HCT116 (cell line): ENCODE results near the gene TWF2. TPM values are rescaled to one million over a fixed set of nuclear protein-coding genes. Genes with fewer than 3 reads are reported as not detected.

Experiments used
- ATAC-seq: fragments of 200-7000 bp; cut with Tn5 transposase; 2 replicates; pipeline ENCODE4 v1.9.1; 2020; ENCODE audit warnings: mild to moderate bottlenecking, moderate library complexity
- BruUV-seq: library from RNA; stranded (reverse); fragments of 400-500 nt; replicated peaks from 2 replicates; lab custom pipeline; 2021; lab: Mats Ljungman, UMichigan
- CTCF ChIA-PET: fragments of 300-600 bp; sonication (Branson Sonifier 250); formaldehyde crosslinking; loops from one replicate; lab custom pipeline; 2021; ENCODE audit warnings: antibody characterized with exemption; lab: Charles Lee
- POLR2A ChIA-PET: fragments of 300-600, 350-600 bp; sonication (Branson Sonifier 250); formaldehyde crosslinking; loops from one replicate; lab custom pipeline; 2021; ENCODE audit warnings: antibody characterized with exemption; lab: Charles Lee
- RAD21 ChIA-PET, 2 experiments: fragments of 300-600 bp; sonication (Branson Sonifier 250); formaldehyde crosslinking; loops; one replicate each; lab custom pipeline; 2023; ENCODE audit warnings: low total read pairs in 2 of 2; ENCODE audit not compliant: uncharacterized antibody in 2 of 2, unreplicated experiment in 2 of 2, low non-redundant PET in 1 of 2; lab: Charles Lee
- DNase-seq: peaks from one replicate; pipeline ENCODE4 v3.0.0-alpha.2; 2010; ENCODE audit warnings: low read depth, low spot score
- H2AFZ ChIP-seq: fragments of 200-600 bp; shearing (Covaris generic), sonication (generic); 2 replicates; pipeline ENCODE4 v1.6.1; 2017; ENCODE audit warnings: low read depth, mixed run types, mixed read lengths, antibody characterized with exemption, low read length; ENCODE audit not compliant: poor library complexity, severe bottlenecking
- H3K27ac ChIP-seq: 2 replicates; pipeline ENCODE4 v1.5.1; 2012; ENCODE audit warnings: low read depth, low read length
- H3K27me3 ChIP-seq: fragments of 200-600 bp; sonication (generic); 2 replicates; pipeline ENCODE4 v1.6.1; 2016; ENCODE audit warnings: mixed run types, low read length, mixed read lengths; ENCODE audit not compliant: insufficient read depth
- H3K36me3 ChIP-seq, 2 experiments: fragments of 200-500 bp in 1 of 2; fragments of 200-600 bp in 1 of 2; sonication (Bioruptor generic) in 1 of 2; sonication (generic) in 1 of 2; 2 replicates each; pipeline versions ENCODE4 v1.5.1 to v1.6.1; 2014 to 2016; ENCODE audit warnings: low read length in 2 of 2, inconsistent platforms in 1 of 2, mixed read lengths in 1 of 2, mixed run types in 1 of 2; ENCODE audit not compliant: insufficient read depth in 2 of 2, control insufficient read depth in 1 of 2
- H3K4me1 ChIP-seq, 2 experiments: fragments of 200-600 bp in 1 of 2; sonication (generic) in 1 of 2; 2 replicates each; pipeline versions ENCODE4 v1.5.1 to v1.6.1; 2012 to 2017; ENCODE audit warnings: low read length in 2 of 2, inconsistent platforms in 1 of 2, mild to moderate bottlenecking in 1 of 2, mixed read lengths in 1 of 2, mixed run types in 1 of 2, moderate library complexity in 1 of 2; ENCODE audit not compliant: insufficient read depth in 2 of 2, control insufficient read depth in 1 of 2
- H3K4me2 ChIP-seq: fragments of 200-600 bp; sonication (generic); 2 replicates; pipeline ENCODE4 v1.6.1; 2017; ENCODE audit warnings: mixed run types, low read length, mixed read lengths
- H3K4me3 ChIP-seq, 2 experiments: fragments of 200-600 bp in 1 of 2; sonication (generic) in 1 of 2; replicated peaks in 1 of 2; 2 replicates each; pipeline ENCODE4 v1.5.1; 2011 to 2016; ENCODE audit warnings: low read length in 2 of 2, control low read depth in 1 of 2, low read depth in 1 of 2, mild to moderate bottlenecking in 1 of 2, mixed read lengths in 1 of 2, mixed run types in 1 of 2
- H3K79me2 ChIP-seq: fragments of 200-600 bp; sonication (generic); 2 replicates; pipeline ENCODE4 v1.6.1; 2017; ENCODE audit warnings: mild to moderate bottlenecking, mixed run types, low read length, moderate library complexity, mixed read lengths; ENCODE audit not compliant: insufficient read depth
- H3K9ac ChIP-seq: fragments of 200-600 bp; sonication (generic); 2 replicates; pipeline ENCODE4 v1.6.1; 2016; ENCODE audit warnings: low read length, mixed read lengths
- H3K9me2 ChIP-seq: fragments of 200-600 bp; sonication (generic), shearing (Covaris generic); 2 replicates; pipeline ENCODE4 v1.6.1; 2017; ENCODE audit warnings: mixed run types, mild to moderate bottlenecking, moderate library complexity; ENCODE audit not compliant: insufficient read depth
- H3K9me3 ChIP-seq, 2 experiments: fragments of 200-500 bp in 1 of 2; fragments of 200-600 bp in 1 of 2; sonication (Bioruptor generic) in 1 of 2; sonication (generic) in 1 of 2; 2 replicates each; pipeline ENCODE4 v1.6.1; 2014 to 2017; ENCODE audit warnings: low read length in 2 of 2, mixed read lengths in 2 of 2, inconsistent platforms in 1 of 2, low read depth in 1 of 2, mild to moderate bottlenecking in 1 of 2, mixed run types in 1 of 2, moderate library complexity in 1 of 2; ENCODE audit not compliant: control insufficient read depth in 1 of 2, insufficient read depth in 1 of 2
- H4K20me1 ChIP-seq: fragments of 200-600 bp; sonication (generic), shearing (Covaris generic); 2 replicates; pipeline ENCODE4 v1.6.1; 2017; ENCODE audit warnings: mixed run types, mild to moderate bottlenecking, moderate library complexity; ENCODE audit not compliant: insufficient read depth
- ATF3 ChIP-seq: IDR thresholded peaks from 2 replicates; pipeline ENCODE4 v1.6.1; 2012
- CBX3 ChIP-seq: IDR thresholded peaks from 2 replicates; pipeline ENCODE4 v1.6.1; 2012; ENCODE audit warnings: low read depth
- CEBPB ChIP-seq: IDR thresholded peaks from 2 replicates; pipeline ENCODE4 v1.6.1; 2012; ENCODE audit warnings: low read depth
- CTCF ChIP-seq, 3 experiments: fragments of 200-600 bp in 1 of 3; sonication (generic) in 1 of 3; IDR thresholded peaks in 2 of 3; conservative IDR thresholded peaks in 1 of 3; 2 replicates each; pipeline ENCODE4 v1.5.1; 2012 to 2017; ENCODE audit warnings: low read depth in 2 of 3, low read length in 2 of 3, antibody characterized with exemption in 1 of 3, borderline replicate concordance in 1 of 3, control low read depth in 1 of 3, mild to moderate bottlenecking in 1 of 3, mixed read lengths in 1 of 3, mixed run types in 1 of 3, moderate library complexity in 1 of 3; ENCODE audit not compliant: insufficient read depth in 1 of 3
- EGR1 ChIP-seq: IDR thresholded peaks from 2 replicates; pipeline ENCODE4 v1.6.1; 2012; ENCODE audit warnings: low read depth
- ELF1 ChIP-seq: IDR thresholded peaks from 2 replicates; pipeline ENCODE4 v1.6.1; 2012; ENCODE audit warnings: low read depth, borderline replicate concordance
- EZH2 ChIP-seq: fragments of 200-600 bp; sonication (generic); IDR thresholded peaks from 2 replicates; pipeline ENCODE4 v1.6.1; 2017; ENCODE audit warnings: antibody characterized with exemption, mixed run types
- EZH2phosphoT487 ChIP-seq: fragments of 200-600 bp; IDR thresholded peaks from 2 replicates; pipeline ENCODE4 v1.6.1; 2018; ENCODE audit warnings: antibody characterized with exemption, borderline replicate concordance
- MAX ChIP-seq: IDR thresholded peaks from 2 replicates; pipeline ENCODE4 v1.6.1; 2012
- POLR2A ChIP-seq: IDR thresholded peaks from 2 replicates; pipeline ENCODE4 v1.7.0; 2011; ENCODE audit warnings: borderline replicate concordance; ENCODE audit not compliant: insufficient read depth, insufficient read length; ENCODE audit errors: extremely low read depth
- POLR2AphosphoS5 ChIP-seq: IDR thresholded peaks from 2 replicates; pipeline ENCODE4 v1.6.1; 2011; ENCODE audit warnings: mild to moderate bottlenecking, low read depth, low read length, moderate library complexity
- RAD21 ChIP-seq: IDR thresholded peaks from 2 replicates; pipeline ENCODE4 v1.6.1; 2012; ENCODE audit warnings: low read depth, mild to moderate bottlenecking
- SIN3A ChIP-seq: IDR thresholded peaks from 2 replicates; pipeline ENCODE4 v1.6.1; 2012; ENCODE audit warnings: low read depth
- SP1 ChIP-seq: IDR thresholded peaks from 2 replicates; pipeline ENCODE4 v1.6.1; 2012; ENCODE audit warnings: low read depth
- TCF7L2 ChIP-seq: IDR thresholded peaks from 2 replicates; pipeline ENCODE4 v1.7.0; 2011; ENCODE audit warnings: borderline replicate concordance, inconsistent platforms; ENCODE audit not compliant: insufficient read depth, insufficient read length; ENCODE audit errors: extremely low read depth
- YY1 ChIP-seq: IDR thresholded peaks from 2 replicates; pipeline ENCODE4 v1.6.1; 2011; ENCODE audit warnings: low read length, low read depth, moderate library complexity, mild to moderate bottlenecking; ENCODE audit not compliant: insufficient replicate concordance; ENCODE audit errors: extremely low read depth
- ZFX ChIP-seq: fragments of 450-650 bp; IDR thresholded peaks from 2 replicates; pipeline ENCODE4 v1.6.1; 2017
- intact Hi-C: fragments of 100-400 bp; cut with micrococcal nuclease; formaldehyde crosslinking; loops from 2 replicates; pipeline ENCODE4 v1.10.0; 2022
- total RNA-seq: library from RNA; stranded (reverse); gene quantifications from one replicate; pipeline ENCODE4 v1.2.1, GENCODE V29; 2021; ENCODE audit not compliant: unreplicated experiment

The TWF2 gene
- total RNA-seq, 1 experiment from 2014 or later: 100 TPM

- BruUV-seq: no TSS peak
- no peaks in the 10 kb centered on the region for H3K9me2 ChIP-seq
- H3K4me2 ChIP-seq: peak overlapping the region; percentile 80
- intact Hi-C loops: no loop called here
- no peak overlapping the region for H2AFZ ChIP-seq
- RAD21 ChIA-PET: no interaction called here
- peak overlapping the region; percentile 98 for H3K9ac ChIP-seq
- H3K4me1 ChIP-seq: peaks cover 15 to 53% of the 10 kb centered on the region in 2 experiments; a peak in 3 of 4 replicates
- H3K27ac ChIP-seq: peak overlapping the region; percentile 93
- peaks cover 0 to 5% of the 10 kb centered on the region in 2 experiments; a peak in 1 of 4 replicates for H3K36me3 ChIP-seq
- peaks cover 36% of the 10 kb centered on the region for H3K79me2 ChIP-seq
- POLR2A ChIA-PET: interaction anchor here (0.7 to 3.0 kb wide), 6 partner anchors 8 to 1159 kb away, joined by 3 to 18 read pairs (median 8); partner anchors contain the start of genes GLYCTK and TWF2
- peaks cover 6% of the 10 kb centered on the region; the same call in 1 of the 2 replicates for H4K20me1 ChIP-seq
- ATAC-seq (no peak), DNase-seq (no peak)
- TF ChIP-seq EZH2phosphoT487 (no peak), EZH2 (no peak), CEBPB (no peak), ATF3 (no peak), SIN3A (no peak), ELF1 (no peak)
- no peaks in the 10 kb centered on the region for H3K9me3 ChIP-seq
- no peaks in the 10 kb centered on the region for H3K27me3 ChIP-seq
- CTCF ChIA-PET: interaction anchor here (1.1 to 1.7 kb wide), 4 partner anchors 17 to 52 kb away, joined by 3 to 7 read pairs (median 4); no protein-coding TSS in a partner anchor
- H3K4me3 ChIP-seq: peak overlapping the region; percentile 94 to 99
Measured at GRCh38 chr3:52279596-52279995, 40.6 kb upstream of the TWF2 start.

DNA sequence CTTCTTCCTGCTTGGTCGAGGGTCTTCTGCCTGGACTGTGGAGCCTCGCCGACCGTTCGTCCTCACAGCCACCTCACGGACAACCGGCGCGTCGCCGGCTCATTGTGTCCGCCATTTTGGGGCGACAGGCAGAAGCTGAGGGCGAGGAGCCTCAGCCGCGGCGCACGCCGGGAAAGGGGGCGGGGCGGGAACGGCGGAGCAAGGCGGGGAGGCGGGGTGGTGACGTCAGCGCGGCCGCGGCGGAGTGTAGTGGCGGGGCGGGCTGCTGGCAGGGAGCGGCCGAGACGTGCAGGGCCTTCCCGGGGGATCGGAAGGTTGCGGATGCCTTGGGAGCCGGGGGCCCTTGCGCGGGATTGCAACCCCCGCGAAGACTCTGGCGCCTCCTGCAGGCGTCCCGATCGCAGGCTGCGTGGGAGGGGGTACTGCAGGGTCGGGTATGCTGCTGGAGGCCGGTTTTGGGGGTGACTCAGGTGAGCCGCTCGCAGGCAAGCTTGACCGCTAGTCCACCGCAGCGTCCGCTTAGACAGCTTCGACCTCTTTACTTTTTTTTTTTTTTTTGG is 39.6 kb upstream of the TWF2 start, which contains the start of gene WDR82:
Gene WDR82 (minus strand): TSS at position 140 of the 560 bp plus-strand sequence. CDS start 288 bp downstream, outside the sequence.
- RAD21 ChIA-PET: no interaction called here
- Histone ChIP-seq H3K4me2 (peak within 1 kb of the TSS; percentile 80), H3K9ac (peak within 1 kb of the TSS; percentile 98), H3K4me1 (peaks cover 15 to 53% of the 10 kb centered on the region in 2 experiments; a peak in 3 of 4 replicates), H4K20me1 (peaks cover 9% of the 10 kb centered on the region; the same call in 1 of the 2 replicates), H2AFZ (no peak within 1 kb of the TSS), H3K27ac (peak within 1 kb of the TSS; percentile 93), H3K4me3 (peak within 1 kb of the TSS; percentile 94 to 99), H3K9me2 (no peaks in the 10 kb centered on the region), H3K36me3 (peaks cover 0 to 12% of the 10 kb centered on the region in 2 experiments; a peak in 2 of 4 replicates), H3K27me3 (no peaks in the 10 kb centered on the region), H3K9me3 (no peaks in the 10 kb centered on the region), H3K79me2 (peaks cover 46% of the 10 kb centered on the region)
- intact Hi-C loops: no loop called here
- TF ChIP-seq POLR2AphosphoS5 (peak; percentile 95), EGR1 (peak; percentile 86), RAD21 (peak; percentile 31; the same call in 1 of the 2 replicates), ZFX (no peak; the same call in 1 of the 2 replicates), POLR2A (peak; percentile 56), MAX (peak; percentile 72), YY1 (peak; percentile 96), TCF7L2 (no peak), CBX3 (peak; percentile 58; the same call in 1 of the 2 replicates), SIN3A (peak; percentile 66; the same call in 1 of the 2 replicates), CTCF (IDR thresholded peaks at IDR 0.05 in 2 of 3, conservative IDR thresholded peaks at IDR 0.05 in 1 of 3; ENCODE audit: borderline replicate concordance in 1 of 3, insufficient read depth in 1 of 3, low read depth in 2 of 3, low read length in 2 of 3) (peak in 2 of 3 experiments; percentile 49 to 54; a peak in 4 of 6 replicates), SP1 (peak; percentile 57), CEBPB (no peak), EZH2phosphoT487 (no peak)
- ATAC-seq (peak; percentile 89), DNase-seq (peak; percentile 79)
- POLR2A ChIA-PET: interaction anchor here (0.7 to 3.0 kb wide), 8 partner anchors 9 to 1160 kb away, joined by 3 to 18 read pairs (median 4); partner anchors contain the start of genes GLYCTK and TWF2
- CTCF ChIA-PET: interaction anchor here (0.9 to 1.7 kb wide), 9 partner anchors 10 to 60 kb away, joined by 3 to 7 read pairs (median 3); no protein-coding TSS in a partner anchor
- no TSS peak for BruUV-seq
